Right renal pelvis (tissue), 4 donors: ENCODE measurements around the gene SRCAP. TPM values are rescaled to one million over a fixed set of nuclear protein-coding genes. Genes with fewer than 3 reads are reported as not detected.
"Not testable (repeated sequence)": the region's sequence is repeated elsewhere in the genome, so short reads cannot be mapped to it uniquely, and the experiment has no call there.

Experiments used
- DNase-seq, 4 donors: peaks; one replicate each; pipeline ENCODE4 v3.0.0-alpha.2; 2013; ENCODE audit warnings: low read depth in 4 of 4, low spot score in 3 of 4, missing footprints in 1 of 4
- polyA plus RNA-seq, 4 donors: library from polyadenylated mRNA; unstranded; fragments of 120-200 nt; gene quantifications; one replicate each; pipeline ENCODE4 v1.2.1, GENCODE V29; 2013; ENCODE audit not compliant: insufficient read length in 4 of 4

SRCAP gene
- polyA plus RNA-seq, 4 donors, result 32.7 to 40.5 (median 35.9) TPM

GRCh38 chr16:30663038-30663437, 35.9 kb upstream of the SRCAP start:
- no peak for DNase-seq

GRCh38 chr16:30663820-30664219, 35.2 kb upstream of the SRCAP start:
- DNase-seq, result no peak

GRCh38 chr16:30664616-30665109, 34.3 kb upstream of the SRCAP start:
- no peak for DNase-seq

GRCh38 chr16:30665155-30665829, 33.7 kb upstream of the SRCAP start:
- no peak for DNase-seq

GRCh38 chr16:30665830-30666190, 33.2 kb upstream of the SRCAP start:
- no peak for DNase-seq

GRCh38 chr16:30666681-30667080, 32.3 kb upstream of the SRCAP start:
- no peak for DNase-seq

- DNase-seq, result no peak
Observed at GRCh38 chr16:30667361-30667905, 31.5 kb upstream of the SRCAP start.

GRCh38 chr16:30668393-30668792, 30.6 kb upstream of the SRCAP start:
- DNase-seq, result no peak

GRCh38 chr16:30669026-30669902, 29.7 kb upstream of the SRCAP start:
- no peak for DNase-seq

- DNase-seq, result no peak
Observed at GRCh38 chr16:30669903-30670824, 28.8 kb upstream of the SRCAP start.

- no peak for DNase-seq
Observed at GRCh38 chr16:30675143-30675542, 23.8 kb upstream of the SRCAP start.

GRCh38 chr16:30677931-30678585, 20.9 kb upstream of the SRCAP start:
- no peak for DNase-seq

- DNase-seq, result no peak
Observed at GRCh38 chr16:30678586-30678970, 20.4 kb upstream of the SRCAP start.

GRCh38 chr16:30680326-30680725, 18.6 kb upstream of the SRCAP start:
- no peak for DNase-seq

- no peak for DNase-seq
Observed at GRCh38 chr16:30688701-30689100, 10.3 kb upstream of the SRCAP start.

- no peak for DNase-seq
Observed at GRCh38 chr16:30691907-30692306, 7.1 kb upstream of the SRCAP start.

GRCh38 chr16:30692396-30693064, 6.4 kb upstream of the SRCAP start:
- no peak for DNase-seq

- DNase-seq, result no peak
Observed at GRCh38 chr16:30694926-30695693, 3.9 kb upstream of the SRCAP start.

GRCh38 chr16:30696646-30697045, 2.3 kb upstream of the SRCAP start:
- DNase-seq, result not testable (repeated sequence)
